ENCODE measurements around the gene PTGS2.
"Not testable (repeated sequence)": the region's sequence is repeated elsewhere in the genome, so short reads cannot be mapped to it uniquely, and the experiment has no call there.

Gene PTGS2

GRCh38 chr1:186648613-186649012, 31.6 kb downstream of the PTGS2 start:
- Histone ChIP-seq H3K27me3 (no peaks in the 10 kb centered on the region), H3K36me3 (no peaks in the 10 kb centered on the region), H3K4me3 (ENCODE audit: low read depth, low read length) (no peak overlapping the region), H3K4me1 (no peaks in the 10 kb centered on the region), H3K9me3 (no peaks in the 10 kb centered on the region)
- no peak for DNase-seq
- TF ChIP-seq CTCF (IDR thresholded peaks at IDR 0.05; ENCODE audit: low read depth, low read length), result no peak

- not testable (repeated sequence) for DNase-seq; H3K4me1 ChIP-seq; H3K36me3 ChIP-seq; H3K27me3 ChIP-seq; H3K4me3 ChIP-seq (ENCODE audit: low read depth, low read length); H3K9me3 ChIP-seq
These were observed 32.2 kb downstream of the PTGS2 start for GRCh38 chr1:186647985-186648384.

GRCh38 chr1:186643614-186644013, 36.6 kb downstream of the PTGS2 start:
- TF ChIP-seq CTCF (IDR thresholded peaks at IDR 0.05; ENCODE audit: low read depth, low read length), result no peak
- Histone ChIP-seq H3K4me3 (ENCODE audit: low read depth, low read length) (no peak overlapping the region), H3K27me3 (no peaks in the 10 kb centered on the region), H3K9me3 (no peaks in the 10 kb centered on the region), H3K4me1 (no peaks in the 10 kb centered on the region), H3K36me3 (no peaks in the 10 kb centered on the region)
- no peak for DNase-seq

- not testable (repeated sequence) for H3K9me3 ChIP-seq; H3K36me3 ChIP-seq; H3K27me3 ChIP-seq; H3K4me3 ChIP-seq (ENCODE audit: low read depth, low read length); H3K4me1 ChIP-seq; DNase-seq
These were observed 42.7 kb downstream of the PTGS2 start for GRCh38 chr1:186637567-186637966.

- TF ChIP-seq CTCF (IDR thresholded peaks at IDR 0.05; ENCODE audit: low read depth, low read length), result no peak
- DNase-seq, result no peak
- no peaks in the 10 kb centered on the region for H3K4me1 ChIP-seq
- no peak overlapping the region for H3K4me3 ChIP-seq (ENCODE audit: low read depth, low read length)
- no peaks in the 10 kb centered on the region for H3K9me3 ChIP-seq
- H3K36me3 ChIP-seq, result no peaks in the 10 kb centered on the region
- H3K27me3 ChIP-seq, result no peaks in the 10 kb centered on the region
These were observed 43.4 kb downstream of the PTGS2 start for GRCh38 chr1:186636786-186637185.

GRCh38 chr1:186634511-186634910, 45.7 kb downstream of the PTGS2 start:
- TF ChIP-seq CTCF (IDR thresholded peaks at IDR 0.05; ENCODE audit: low read depth, low read length), result no peak
- no peaks in the 10 kb centered on the region for H3K9me3 ChIP-seq
- H3K27me3 ChIP-seq, result no peaks in the 10 kb centered on the region
- H3K4me3 ChIP-seq (ENCODE audit: low read depth, low read length), result no peak overlapping the region
- no peak for DNase-seq
- H3K36me3 ChIP-seq, result no peaks in the 10 kb centered on the region
- no peaks in the 10 kb centered on the region for H3K4me1 ChIP-seq

- no peak for TF ChIP-seq CTCF (IDR thresholded peaks at IDR 0.05; ENCODE audit: low read depth, low read length)
- Histone ChIP-seq H3K4me3 (ENCODE audit: low read depth, low read length) (no peak overlapping the region), H3K9me3 (no peaks in the 10 kb centered on the region), H3K27me3 (no peaks in the 10 kb centered on the region), H3K4me1 (no peaks in the 10 kb centered on the region), H3K36me3 (no peaks in the 10 kb centered on the region)
- DNase-seq, result no peak
These were observed 47.1 kb downstream of the PTGS2 start for GRCh38 chr1:186633116-186633515.
